ENCODE results near the gene CTIF.

CTIF gene

DNA sequence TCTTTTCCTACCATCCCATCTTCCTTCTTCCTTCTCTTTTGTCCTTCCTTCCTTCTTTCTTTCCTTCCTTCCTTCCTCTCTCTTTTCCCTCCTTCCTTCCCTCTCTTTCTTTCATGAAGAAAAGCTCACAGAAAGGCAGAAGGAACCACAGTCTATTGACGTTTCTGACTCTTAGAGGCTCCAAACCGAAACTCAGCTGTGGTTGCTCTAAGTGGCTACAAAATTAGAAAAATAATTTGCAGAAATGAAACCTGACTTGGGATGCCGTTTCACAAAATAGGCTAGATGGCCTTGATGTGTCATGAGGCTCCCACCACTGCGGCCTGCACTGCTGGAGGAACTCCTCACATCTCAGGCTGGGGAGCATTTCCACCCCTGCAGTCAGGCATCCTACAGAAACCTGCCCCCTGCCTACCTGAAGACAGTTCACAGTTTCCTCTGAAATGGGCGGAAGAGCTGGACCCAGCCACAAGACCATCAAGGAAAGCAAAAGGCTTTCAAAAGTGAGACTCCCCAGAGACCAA lies 246.3 kb downstream of the CTIF start:
- FAIRE-seq: no peak
- no peak for DNase-seq (ENCODE audit: low spot score)

DNA sequence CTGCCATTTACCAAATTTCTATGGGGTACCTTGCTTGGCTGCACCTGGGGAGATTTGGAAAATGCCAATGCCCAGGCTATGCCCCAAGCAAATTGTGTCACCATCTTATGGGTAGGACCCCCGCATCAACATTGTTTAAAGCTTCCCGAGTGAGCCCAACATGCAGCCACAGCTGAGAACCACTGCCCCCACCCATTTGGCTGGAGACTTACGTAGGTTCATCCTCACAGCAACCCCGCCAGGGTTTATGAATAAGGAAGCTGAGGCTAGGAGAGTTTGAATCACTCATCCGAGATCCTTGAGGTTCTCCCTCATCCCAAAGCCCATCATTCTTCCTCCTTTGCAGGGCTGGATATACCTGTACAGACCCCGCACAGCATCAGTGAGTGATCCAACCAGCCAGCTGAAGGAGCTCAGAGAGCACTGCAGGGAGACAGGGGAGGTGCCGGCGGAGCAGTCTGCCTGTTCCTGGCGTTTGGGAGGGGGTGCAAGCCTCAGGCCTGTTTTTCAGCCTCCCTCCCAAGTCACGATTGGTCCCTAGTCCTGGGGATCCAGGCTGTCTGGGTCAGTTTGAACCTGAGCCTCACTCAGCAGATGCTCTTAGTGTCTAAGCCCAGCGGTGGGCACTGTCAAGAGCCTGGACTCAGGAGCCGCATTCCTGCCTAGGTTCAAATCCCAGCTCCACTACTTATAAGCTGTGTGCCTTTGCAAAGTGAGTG lies 247.1 kb downstream of the CTIF start:
- DNase-seq (ENCODE audit: low spot score) (no peak), FAIRE-seq (no peak)

DNA sequence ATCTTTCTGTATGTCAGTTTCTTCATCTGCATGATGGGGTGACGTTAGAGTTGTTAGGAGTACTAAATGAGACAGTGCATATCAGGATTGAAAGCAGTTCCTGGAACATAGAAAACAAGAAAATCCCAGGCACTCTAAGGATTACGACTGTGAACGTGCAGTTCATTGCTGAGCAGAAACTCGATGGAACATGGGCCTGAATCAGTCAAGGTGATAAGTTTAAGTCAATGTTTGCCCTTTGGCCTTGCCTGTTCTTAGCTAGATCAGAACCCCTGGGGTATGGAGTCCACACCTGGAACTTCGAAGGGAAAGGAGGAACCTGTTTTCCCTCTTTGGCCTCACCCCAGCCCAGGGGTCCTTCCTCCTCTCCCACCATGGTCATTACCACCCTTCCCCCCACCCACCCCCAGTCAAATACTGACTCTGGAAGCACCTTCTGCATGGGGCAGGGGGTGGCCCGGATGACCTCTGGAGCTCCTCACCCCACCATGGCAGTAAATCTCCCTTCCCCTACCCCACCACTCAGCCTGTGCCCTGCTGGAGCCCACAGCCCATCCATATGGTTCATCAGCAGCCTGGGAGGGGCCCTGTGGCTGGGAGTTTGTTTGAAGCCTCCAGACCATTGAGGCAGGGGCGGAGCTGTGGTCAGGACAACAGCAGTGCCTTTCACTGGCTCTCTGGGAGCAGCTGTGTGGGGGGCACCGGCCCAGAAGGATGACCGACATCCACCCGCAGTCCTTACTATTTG lies 247.8 kb downstream of the CTIF start:
- FAIRE-seq: no peak
- no peak for DNase-seq (ENCODE audit: low spot score)

DNA sequence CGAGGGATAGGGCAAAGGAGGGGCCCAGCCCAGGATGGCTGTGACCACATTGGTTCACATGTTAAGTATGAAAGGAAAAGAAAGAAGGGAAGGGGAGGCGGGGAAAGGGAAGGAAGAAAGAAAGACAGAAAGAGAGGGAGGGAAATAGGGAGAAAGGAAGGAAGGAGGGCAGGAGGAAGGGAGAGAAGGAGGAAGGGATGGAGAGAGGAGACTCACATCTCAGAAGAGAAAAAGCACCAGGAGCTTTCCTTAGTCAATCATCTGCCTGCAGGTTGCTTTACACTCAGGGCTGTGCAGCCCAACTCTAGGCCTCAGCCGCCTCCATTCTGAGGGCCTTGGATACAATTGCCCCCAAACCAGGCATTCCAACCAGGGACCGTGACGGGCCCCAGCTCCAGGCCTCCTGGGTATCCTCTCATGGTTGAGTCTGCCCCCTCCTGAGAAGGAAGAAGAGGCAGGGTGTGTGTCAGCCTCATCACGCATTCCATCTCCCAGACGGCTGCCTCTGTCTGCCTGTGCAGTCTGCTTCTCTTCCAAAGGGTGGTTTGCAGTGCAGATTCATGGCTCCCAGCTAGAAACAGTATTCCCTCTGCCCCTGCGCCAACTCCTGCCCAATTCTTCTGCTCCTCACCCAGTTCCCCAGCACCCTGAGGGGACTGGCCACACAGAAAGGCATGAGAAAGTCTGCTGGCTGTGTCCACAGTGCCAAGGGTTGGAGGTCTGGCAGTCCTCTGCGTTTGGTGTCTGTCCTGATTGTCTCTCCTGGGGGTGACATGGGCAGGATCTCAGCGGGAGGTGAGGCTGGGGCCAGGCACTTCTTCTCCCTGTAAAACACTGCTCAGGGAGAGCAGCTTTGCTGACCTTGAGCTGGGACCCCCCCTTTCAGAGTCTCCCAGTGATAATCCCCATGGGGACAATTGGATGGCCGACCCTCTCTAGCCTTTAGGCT lies 248.6 kb downstream of the CTIF start:
- FAIRE-seq: no peak
- DNase-seq (ENCODE audit: low spot score): no peak

DNA sequence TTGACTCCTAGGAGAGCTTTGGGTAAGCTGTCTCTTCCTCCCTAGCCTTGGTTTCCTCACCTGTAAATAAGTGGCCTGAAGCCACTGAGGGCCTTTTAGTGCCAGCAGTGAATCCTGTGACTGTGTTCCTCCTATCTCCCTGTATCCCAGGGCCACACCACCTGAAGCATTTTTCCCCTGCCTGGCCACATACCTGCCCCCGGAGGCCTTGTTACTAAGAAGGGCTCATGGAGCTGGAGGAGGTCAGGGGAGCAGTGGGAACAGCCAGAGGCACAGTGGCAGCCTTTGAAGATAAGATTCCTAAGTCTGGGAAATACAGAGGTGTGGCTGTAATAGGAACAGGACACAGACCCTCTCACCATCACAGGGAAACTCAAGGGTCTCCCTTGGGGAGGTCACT lies 249.5 kb downstream of the CTIF start:
- no peak for FAIRE-seq
- DNase-seq (ENCODE audit: low spot score): no peak

DNA sequence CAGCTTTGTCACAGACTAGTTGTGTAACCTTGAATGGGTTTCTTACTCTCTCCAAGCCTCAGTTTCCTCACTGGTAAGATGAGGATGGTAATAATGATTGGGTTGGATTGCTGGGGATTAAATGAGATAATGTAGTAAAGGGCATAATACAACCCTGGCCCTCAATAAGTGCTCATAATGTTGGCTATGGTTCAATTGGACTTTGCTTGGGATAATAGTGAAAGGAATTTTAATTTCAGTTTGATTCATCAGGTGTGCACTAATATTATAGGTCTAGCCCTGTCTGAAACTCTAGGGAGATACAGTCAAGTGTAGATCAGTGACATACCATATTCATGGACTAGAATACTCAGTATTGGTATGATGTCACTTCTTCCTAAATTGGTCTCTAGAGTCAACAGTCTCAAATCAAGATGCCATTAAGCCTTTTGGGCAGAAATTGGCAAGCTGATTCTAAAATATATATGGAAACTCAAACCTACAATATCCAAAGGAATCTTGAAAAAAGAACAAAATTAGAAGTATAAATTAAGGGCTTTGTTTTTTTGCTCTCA lies 250.5 kb downstream of the CTIF start:
- FAIRE-seq (no peak), DNase-seq (ENCODE audit: low spot score) (no peak)

DNA sequence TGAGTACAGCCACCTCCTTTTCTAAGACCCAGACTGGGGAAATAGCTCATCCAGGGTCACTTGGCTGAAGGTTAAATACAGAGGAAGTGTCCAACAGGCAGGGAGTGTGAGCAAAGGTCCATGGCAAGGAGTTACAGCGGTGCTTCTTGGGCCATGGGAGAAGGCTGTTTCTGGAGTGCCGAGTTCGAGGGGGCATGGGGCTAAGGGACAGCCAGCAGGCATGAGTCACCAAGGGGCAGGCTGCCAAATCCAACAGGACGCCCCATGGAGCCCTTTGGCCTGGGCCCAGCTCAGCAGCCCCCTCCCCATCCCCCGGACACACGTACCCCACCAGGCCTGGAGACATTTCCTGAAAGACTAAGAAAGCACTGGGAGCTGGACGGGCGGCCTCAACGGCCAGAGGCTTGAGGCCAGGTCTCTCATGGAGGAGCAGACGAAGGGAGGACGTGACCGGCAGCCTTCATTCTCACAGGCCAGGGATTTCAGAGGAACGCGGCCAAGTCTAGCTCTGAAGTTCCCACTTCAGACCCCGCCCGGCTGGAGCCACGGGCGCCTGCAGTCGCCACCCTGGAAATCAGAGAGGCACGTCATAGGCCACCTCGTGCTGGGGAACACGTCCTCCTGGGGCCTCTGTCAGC lies 251.5 kb downstream of the CTIF start:
- DNase-seq (ENCODE audit: low spot score) (no peak), FAIRE-seq (no peak)

DNA sequence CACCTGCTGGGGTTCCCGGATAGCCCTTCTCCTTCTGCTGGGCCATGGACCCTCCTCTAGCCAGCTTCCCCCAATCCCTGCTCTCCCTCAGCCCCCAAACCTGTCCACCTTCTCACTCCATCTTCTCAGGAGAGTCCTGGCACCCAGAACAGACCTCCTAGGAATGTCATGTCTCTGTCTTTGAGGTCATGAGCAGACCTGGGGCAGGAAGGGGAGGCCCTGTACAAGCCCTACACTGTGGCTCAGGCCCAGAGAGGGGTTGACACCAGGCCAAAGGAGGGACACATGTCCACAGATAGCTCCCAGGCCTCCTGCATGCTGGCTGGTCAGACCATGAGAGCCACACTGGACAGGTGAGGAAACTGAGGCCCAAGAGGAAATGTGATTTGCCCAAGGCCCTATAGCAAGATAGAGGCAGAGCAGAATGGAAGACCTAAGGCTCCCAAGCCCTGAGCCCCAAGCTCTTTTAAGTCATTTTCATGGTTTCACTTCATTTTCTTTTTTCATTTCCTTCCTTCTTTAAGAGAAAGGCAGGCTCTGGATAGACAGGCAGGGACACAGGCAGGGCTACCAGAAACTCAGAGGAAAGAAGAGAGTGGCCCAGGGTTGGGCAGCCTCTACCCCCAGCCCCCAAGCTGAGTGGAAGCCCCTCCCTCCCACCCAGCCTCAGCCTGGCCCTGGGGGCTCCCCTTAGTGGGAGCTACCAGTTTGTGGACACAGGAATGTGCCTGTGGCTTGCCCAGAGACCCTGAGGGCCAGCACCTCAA lies 252.2 kb downstream of the CTIF start:
- FAIRE-seq: no peak
- DNase-seq (ENCODE audit: low spot score): no peak

DNA sequence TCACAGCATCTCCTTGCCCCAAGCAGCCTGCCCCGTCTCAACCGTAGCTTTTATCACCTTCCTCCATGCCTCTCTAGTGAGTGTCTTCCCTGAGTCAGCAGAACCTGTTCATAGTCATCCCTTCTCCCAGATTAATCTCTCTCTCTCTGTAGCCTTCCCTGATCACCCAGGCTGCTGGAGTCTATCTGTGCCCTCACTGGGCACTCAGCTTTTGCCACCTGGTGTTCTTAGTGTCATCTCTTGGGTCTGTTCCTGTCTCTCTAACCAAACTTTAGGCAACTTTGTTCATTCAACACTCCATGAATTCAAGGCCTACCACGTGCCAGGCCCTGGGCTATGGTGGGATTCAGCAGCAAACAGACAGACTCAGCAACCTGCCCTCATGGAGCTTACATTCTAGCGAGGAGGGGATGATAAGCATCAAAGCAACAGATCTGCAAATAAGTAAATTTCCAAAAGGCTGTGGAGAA lies 252.8 kb downstream of the CTIF start:
- FAIRE-seq (no peak), DNase-seq (ENCODE audit: low spot score) (no peak)

DNA sequence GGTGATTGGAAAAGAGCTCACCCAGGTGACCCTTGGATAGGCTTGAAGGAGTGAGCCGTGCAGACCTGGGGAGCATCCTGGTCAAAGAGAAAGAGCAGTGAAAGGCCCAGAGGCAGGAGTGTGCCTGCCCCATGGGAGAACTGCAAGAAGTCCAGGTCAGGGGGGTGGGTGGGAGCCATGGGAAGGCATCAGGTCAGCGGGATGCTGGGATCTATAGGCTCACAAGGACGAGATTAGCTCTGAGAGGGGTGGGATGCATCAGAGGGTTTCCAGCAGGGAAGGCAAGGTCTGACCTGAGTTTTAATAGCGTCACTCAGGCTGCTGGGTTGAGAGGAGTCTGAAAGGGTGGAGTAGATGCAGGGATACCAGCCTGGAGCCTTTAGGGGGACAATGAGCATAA lies 253.3 kb downstream of the CTIF start:
- no peak for FAIRE-seq

DNA sequence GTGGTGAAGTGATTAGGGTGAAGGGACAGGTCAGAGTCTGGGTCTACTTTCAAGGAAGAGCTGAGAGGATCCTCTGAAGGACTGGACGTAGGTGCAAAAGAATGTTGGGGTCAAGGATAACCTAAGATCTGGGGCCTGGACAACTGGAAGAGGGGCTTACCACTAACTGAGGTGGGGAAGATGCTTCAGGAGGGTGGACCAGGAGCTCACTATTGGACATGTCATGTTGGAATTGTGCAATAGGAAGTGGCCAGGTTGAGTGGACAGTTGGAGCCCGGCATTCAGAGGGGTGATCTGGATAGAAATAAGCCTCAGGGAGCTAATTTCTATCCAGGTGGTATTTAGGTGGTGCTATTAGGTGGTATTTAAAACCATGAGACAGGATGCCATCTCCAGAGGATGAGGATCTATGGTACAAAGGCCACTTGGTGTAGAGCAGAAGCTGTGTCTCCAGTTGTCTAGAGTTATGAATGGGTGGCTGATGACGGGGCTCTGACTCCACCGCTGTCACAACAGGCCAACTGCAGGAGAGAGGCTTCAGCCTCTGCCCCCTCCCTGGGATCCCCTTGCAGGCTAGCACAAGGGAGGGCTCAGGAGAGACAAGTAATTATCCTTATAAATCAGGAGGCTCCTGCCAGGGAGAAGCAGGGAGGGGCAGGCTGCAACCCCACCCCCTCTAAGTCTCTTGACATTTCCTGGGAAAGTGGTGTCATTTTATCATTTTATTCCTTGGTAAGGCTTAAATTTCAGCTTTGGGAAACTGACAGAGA lies 254.0 kb downstream of the CTIF start:
- FAIRE-seq (no peak), DNase-seq (ENCODE audit: low spot score) (no peak)

More for the DNA sequence above, 253.3 kb downstream of the CTIF start:
- DNase-seq (ENCODE audit: low spot score): no peak

DNA sequence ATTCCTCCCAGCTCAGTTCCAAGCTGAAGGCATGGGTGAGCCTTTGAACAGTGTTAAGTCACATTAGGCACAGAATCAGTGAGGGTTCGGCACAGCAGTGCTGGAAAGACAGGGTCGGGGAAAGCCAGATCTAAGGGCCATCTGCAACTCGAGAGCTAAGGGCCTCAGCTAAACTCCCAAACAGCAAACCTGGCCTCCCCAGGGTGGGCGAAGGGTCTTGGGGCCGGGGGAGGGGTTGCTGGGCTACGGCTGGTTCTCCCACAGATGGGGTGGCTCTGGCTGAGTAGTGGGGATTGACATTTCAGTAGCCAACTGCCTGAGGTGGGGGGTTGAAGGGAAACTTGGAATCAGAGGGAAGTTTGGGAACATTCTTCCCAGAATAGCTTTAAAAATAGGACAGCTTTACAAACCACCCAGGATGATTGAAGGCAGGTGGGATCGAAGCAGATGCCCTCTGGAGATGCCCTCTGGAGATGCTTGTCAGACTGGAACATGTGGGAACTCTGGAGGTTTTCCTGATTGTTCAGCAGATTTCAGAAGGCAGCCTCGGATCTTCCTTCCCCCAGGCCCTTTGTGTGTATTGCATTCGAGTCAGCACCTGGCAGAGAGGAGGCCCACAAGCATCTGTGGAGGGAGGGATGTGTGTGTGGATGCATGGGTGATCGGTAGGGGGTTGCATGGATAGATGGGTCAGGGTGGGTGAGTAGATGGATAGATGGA lies 255.6 kb downstream of the CTIF start:
- DNase-seq (ENCODE audit: low spot score) (no peak), FAIRE-seq (no peak)

DNA sequence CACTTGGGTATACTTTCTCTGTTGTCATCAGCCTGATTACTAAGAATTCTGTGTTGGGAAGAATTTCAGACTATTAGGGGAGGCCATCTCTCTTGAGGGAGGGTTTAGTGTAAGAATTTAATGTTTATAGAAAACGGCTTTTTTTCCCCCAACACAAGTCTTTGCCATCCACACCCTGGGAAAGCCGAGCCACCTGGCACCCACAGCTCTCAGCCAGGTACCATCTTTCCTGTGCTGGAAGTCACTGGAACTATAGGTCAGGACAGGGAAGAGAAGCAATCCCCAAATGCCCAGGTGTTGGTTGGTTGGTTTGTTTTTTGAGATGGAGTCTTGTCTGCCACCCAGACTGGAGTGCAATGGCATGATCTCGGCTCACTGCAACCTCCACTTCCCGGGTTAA lies 256.9 kb downstream of the CTIF start:
- DNase-seq (ENCODE audit: low spot score) (no peak), FAIRE-seq (no peak)

DNA sequence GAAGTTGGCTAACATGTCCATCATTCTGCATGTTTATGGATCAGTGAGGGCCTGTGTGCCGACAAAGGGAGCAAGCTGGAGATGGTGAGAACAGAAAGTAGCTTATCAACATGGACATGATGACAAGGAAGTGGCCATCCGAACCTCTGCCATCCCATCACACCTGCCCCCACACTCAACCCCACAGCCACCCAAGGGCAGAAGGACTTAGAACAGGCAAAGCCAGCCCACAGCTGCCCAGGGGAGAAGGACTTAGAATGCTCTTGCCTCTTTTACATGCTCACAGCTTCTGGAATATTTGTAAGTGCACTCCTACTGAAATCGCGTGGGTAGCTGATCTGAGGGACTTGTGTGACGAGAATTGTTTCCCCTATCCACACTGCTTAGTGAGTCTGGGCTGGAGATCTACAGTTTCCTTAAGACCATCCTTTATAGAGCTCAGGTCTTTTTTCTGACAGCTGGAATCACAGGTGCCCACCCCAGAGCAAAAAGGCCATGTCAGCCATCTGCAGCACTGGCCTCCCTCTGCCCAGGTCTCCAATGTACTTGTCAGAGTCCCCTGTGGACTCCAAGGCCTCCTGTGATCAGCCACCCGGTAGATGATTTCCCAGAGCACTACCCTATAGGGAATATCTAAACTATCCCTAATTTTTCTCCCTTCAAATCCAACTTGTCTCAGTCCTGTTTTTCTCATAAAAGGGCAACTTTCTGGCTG lies 257.8 kb downstream of the CTIF start:
- DNase-seq (ENCODE audit: low spot score): no peak
- FAIRE-seq: no peak

DNA sequence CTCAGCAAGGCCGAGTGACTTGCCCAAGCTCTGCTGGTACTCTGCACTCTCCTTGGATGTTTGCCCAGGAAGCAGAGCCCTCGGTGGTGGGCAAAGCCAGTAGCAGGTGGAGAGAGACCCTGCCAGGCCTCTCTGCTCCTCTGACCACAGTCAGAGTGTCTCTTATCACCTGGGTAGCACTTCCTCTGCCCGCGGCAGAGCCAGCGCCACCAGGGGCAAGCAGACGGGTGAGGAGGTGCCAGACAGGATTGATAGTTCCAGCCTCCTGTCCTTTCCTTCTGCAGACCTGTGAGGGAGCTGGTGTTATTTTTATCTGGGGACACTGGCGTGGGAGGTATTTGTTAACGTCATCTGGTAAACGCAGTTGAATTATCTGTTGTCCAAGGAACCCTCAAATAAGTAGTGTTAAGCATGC lies 259.0 kb downstream of the CTIF start:
- DNase-seq (ENCODE audit: low spot score) (no peak), FAIRE-seq (no peak)

DNA sequence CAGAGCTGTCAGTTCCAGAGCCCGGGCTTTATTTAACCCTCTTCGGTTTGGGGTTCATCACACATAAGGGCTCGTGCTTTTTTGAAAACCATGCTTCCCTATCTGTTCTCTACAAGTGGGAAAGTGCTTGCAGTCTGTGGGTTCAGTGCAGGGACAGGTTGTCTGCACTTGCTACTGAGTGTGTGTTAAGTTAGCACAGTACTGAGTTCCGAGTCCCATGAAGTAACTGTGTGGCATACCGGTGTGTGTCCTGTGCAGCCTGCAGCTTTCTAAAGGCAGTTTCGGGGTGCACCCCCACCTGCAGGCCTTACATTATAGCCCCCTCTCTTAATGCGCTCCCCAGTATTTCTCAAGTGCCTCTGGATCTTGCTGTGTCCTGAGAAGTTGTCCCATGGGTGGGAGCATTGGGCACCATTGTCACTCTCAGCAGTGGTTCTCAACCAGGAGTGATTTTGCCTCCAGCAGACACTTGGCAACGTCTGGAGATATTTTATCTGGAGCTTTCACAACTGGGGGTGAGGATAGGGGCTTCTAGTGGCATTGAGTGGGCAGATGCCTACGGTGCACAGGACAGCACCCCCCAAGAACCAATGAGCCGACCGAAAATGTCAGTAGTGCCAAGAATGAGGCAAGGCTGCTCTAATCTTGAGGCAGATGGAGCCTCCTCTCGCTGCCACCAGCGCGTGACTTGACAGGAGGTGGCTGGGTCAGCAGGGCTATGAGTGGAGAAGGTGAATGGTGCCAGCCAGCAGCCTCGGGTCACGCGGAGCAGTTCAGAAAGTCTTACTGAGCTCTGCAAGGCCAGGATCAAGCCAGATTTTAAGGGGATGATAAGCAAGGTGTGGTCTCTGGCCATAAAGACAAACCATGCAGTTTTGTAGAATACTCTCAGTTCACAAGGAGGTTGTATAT lies 259.8 kb downstream of the CTIF start:
- DNase-seq (ENCODE audit: low spot score) (no peak), FAIRE-seq (no peak)
